Mammary epithelial cell (primary cell): Measurements from ENCODE around the gene BIRC5.

Experiments used
- EZH2 ChIP-seq: IDR thresholded peaks from 2 replicates; pipeline ENCODE4 v1.6.1; 2012; ENCODE audit warnings: low read length, inconsistent platforms, borderline replicate concordance
- TF ChIP-seq, protein P1 (sequence below), 2 donors: IDR thresholded peaks in 1 of 2; conservative IDR thresholded peaks in 1 of 2; 2 replicates each; pipeline ENCODE4 v1.5.1; 2011 to 2012; ENCODE audit warnings: inconsistent platforms in 2 of 2, low read length in 2 of 2, mild to moderate bottlenecking in 2 of 2, control low read depth in 1 of 2, low read depth in 1 of 2; ENCODE audit not compliant: insufficient read depth in 1 of 2; ENCODE audit errors: extremely low read depth in 1 of 2

DNA sequence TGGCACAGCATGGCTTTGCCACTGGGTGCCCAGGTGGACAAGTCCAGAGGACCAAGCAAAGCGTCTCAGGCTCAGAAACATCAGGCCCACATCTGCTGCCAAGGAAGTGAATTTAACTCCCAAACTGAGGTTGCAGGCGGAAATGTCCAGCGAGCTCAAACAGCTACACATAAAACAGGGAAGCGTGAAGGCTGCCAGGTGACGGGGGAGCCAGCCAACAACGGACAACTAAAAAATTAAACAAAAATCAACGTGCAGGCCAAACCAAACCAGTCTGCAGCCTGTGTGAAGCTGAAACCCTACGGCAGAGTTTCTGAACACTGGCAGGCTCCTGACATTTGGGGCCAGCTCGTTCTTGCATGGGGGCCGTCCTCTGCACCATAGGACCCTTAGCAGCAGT is 29.7 kb upstream of the BIRC5 start:
- TF ChIP-seq, protein P1, sequence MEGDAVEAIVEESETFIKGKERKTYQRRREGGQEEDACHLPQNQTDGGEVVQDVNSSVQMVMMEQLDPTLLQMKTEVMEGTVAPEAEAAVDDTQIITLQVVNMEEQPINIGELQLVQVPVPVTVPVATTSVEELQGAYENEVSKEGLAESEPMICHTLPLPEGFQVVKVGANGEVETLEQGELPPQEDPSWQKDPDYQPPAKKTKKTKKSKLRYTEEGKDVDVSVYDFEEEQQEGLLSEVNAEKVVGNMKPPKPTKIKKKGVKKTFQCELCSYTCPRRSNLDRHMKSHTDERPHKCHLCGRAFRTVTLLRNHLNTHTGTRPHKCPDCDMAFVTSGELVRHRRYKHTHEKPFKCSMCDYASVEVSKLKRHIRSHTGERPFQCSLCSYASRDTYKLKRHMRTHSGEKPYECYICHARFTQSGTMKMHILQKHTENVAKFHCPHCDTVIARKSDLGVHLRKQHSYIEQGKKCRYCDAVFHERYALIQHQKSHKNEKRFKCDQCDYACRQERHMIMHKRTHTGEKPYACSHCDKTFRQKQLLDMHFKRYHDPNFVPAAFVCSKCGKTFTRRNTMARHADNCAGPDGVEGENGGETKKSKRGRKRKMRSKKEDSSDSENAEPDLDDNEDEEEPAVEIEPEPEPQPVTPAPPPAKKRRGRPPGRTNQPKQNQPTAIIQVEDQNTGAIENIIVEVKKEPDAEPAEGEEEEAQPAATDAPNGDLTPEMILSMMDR (conservative IDR thresholded peaks at IDR 0.05 in 1 of 2, IDR thresholded peaks at IDR 0.05 in 1 of 2; ENCODE audit: extremely low read depth in 1 of 2, insufficient read depth in 1 of 2, low read depth in 1 of 2, low read length in 2 of 2): no peak
- no peak for TF ChIP-seq EZH2
